SK-N-SH treated with all-trans-retinoic acid at 6 μM for 48 hours (cell line): ENCODE results near the gene NHLRC2.

Experiments used
- ATAC-seq: fragments of 200-7000 bp; cut with Tn5 transposase; 3 replicates; pipeline ENCODE4 v1.9.1; 2020; ENCODE audit warnings: mild to moderate bottlenecking, moderate library complexity
- ARNTL ChIP-seq: fragments of 450-650 bp; formaldehyde crosslinking; IDR thresholded peaks from 2 replicates; pipeline ENCODE4 v1.5.0; 2020; ENCODE audit warnings: low read depth, mild to moderate bottlenecking, moderate library complexity, borderline replicate concordance
- CREB5 ChIP-seq: fragments of 250-450 bp; sonication (Bioruptor Pico); IDR thresholded peaks from 2 replicates; pipeline ENCODE4 v1.5.1; 2020; ENCODE audit warnings: low read depth, mild to moderate bottlenecking, moderate library complexity
- CSDC2 ChIP-seq: fragments of 250-450 bp; sonication (Bioruptor Pico); IDR thresholded peaks from 2 replicates; pipeline ENCODE4 v1.5.0; 2020; ENCODE audit warnings: mild to moderate bottlenecking, moderate library complexity
- CSRNP3 ChIP-seq: fragments of 250-450 bp; sonication (Bioruptor Pico); IDR thresholded peaks from 2 replicates; pipeline ENCODE4 v1.5.1; 2021; ENCODE audit warnings: mild to moderate bottlenecking, moderate library complexity
- ESRRG ChIP-seq: fragments of 250-450 bp; sonication (Bioruptor Pico); IDR thresholded peaks from 2 replicates; pipeline ENCODE4 v1.6.1; 2021; ENCODE audit warnings: mild to moderate bottlenecking
- GLIS3 ChIP-seq: fragments of 250-450 bp; sonication (Bioruptor Pico); IDR thresholded peaks from 2 replicates; pipeline ENCODE4 v1.5.0; 2020; ENCODE audit warnings: mild to moderate bottlenecking, moderate library complexity
- ISL1 ChIP-seq: fragments of 250-450 bp; sonication (Bioruptor Pico); IDR thresholded peaks from 2 replicates; pipeline ENCODE4 v2.1.2; 2022; ENCODE audit warnings: mild to moderate bottlenecking, moderate library complexity
- OSR1 ChIP-seq: fragments of 250-450 bp; sonication (Bioruptor Pico); IDR thresholded peaks from 2 replicates; pipeline ENCODE4 v1.8.0; 2022; ENCODE audit warnings: moderate library complexity, mild to moderate bottlenecking, inconsistent platforms
- POU6F1 ChIP-seq: fragments of 250-450 bp; sonication (Bioruptor Pico); IDR thresholded peaks from 2 replicates; pipeline ENCODE4 v1.8.0; 2021; ENCODE audit warnings: low read depth, mild to moderate bottlenecking, moderate library complexity, borderline replicate concordance
- PPARA ChIP-seq: fragments of 250-450 bp; sonication (Bioruptor Pico); IDR thresholded peaks from 2 replicates; pipeline ENCODE4 v1.5.0; 2020; ENCODE audit warnings: mild to moderate bottlenecking, borderline replicate concordance
- RARB ChIP-seq: fragments of 250-450 bp; sonication (Bioruptor Pico); IDR thresholded peaks from 2 replicates; pipeline ENCODE4 v1.8.0; 2021; ENCODE audit warnings: mild to moderate bottlenecking, moderate library complexity
- SNAI2 ChIP-seq: fragments of 250-450 bp; sonication (Bioruptor Pico); IDR thresholded peaks from 2 replicates; pipeline ENCODE4 v1.5.0; 2020; ENCODE audit warnings: mild to moderate bottlenecking, moderate library complexity
- TCF4 ChIP-seq: fragments of 250-450 bp; sonication (Bioruptor Pico); IDR thresholded peaks from 2 replicates; pipeline ENCODE4 v1.8.0; 2021; ENCODE audit warnings: mild to moderate bottlenecking, moderate library complexity, borderline replicate concordance
- TOX ChIP-seq: fragments of 250-450 bp; sonication (Bioruptor Pico); IDR thresholded peaks from 2 replicates; pipeline ENCODE4 v1.8.0; 2021; ENCODE audit warnings: mild to moderate bottlenecking, moderate library complexity, borderline replicate concordance
- TSHZ2 ChIP-seq: fragments of 250-450 bp; sonication (Bioruptor Pico); IDR thresholded peaks from 2 replicates; pipeline ENCODE4 v1.5.0; 2020; ENCODE audit warnings: mild to moderate bottlenecking, moderate library complexity
- ZC3H10 ChIP-seq: fragments of 250-450 bp; sonication (Bioruptor Pico); IDR thresholded peaks from 2 replicates; pipeline ENCODE4 v1.5.1; 2021; ENCODE audit warnings: mild to moderate bottlenecking, moderate library complexity
- ZFP3 ChIP-seq: fragments of 250-450 bp; sonication (Bioruptor Pico); IDR thresholded peaks from 2 replicates; pipeline ENCODE4 v1.5.0; 2020; ENCODE audit warnings: mild to moderate bottlenecking, moderate library complexity
- ZFP30 ChIP-seq: fragments of 450-650 bp; formaldehyde crosslinking; IDR thresholded peaks from 2 replicates; pipeline ENCODE4 v1.5.0; 2022; ENCODE audit warnings: mild to moderate bottlenecking, moderate library complexity
- ZNF565 ChIP-seq: fragments of 450-650 bp; formaldehyde crosslinking; conservative IDR thresholded peaks from 2 replicates; pipeline ENCODE4 v1.5.0; 2020; ENCODE audit warnings: low read depth, mild to moderate bottlenecking, moderate library complexity
- ZNF70 ChIP-seq: fragments of 450-650 bp; formaldehyde crosslinking; IDR thresholded peaks from 2 replicates; pipeline ENCODE4 v1.5.0; 2020; ENCODE audit warnings: mild to moderate bottlenecking, moderate library complexity
- ZNF8 ChIP-seq: fragments of 450-650 bp; formaldehyde crosslinking; IDR thresholded peaks from 2 replicates; pipeline ENCODE4 v1.5.0; 2020; ENCODE audit warnings: mild to moderate bottlenecking, moderate library complexity

Gene NHLRC2

GRCh38 chr10:113876461-113876860, 22.0 kb downstream of the NHLRC2 start (continued):
- TF ChIP-seq CREB5 (CRISPR knock-in tag): no peak
- no peak for TF ChIP-seq POU6F1 (CRISPR knock-in tag)
- no peak for TF ChIP-seq TOX (CRISPR knock-in tag)
- no peak for TF ChIP-seq PPARA
- TF ChIP-seq OSR1 (CRISPR knock-in tag): no peak
- TF ChIP-seq TCF4 (CRISPR knock-in tag): no peak

- ATAC-seq: no peak
- TF ChIP-seq ZNF565 (CRISPR knock-in tag) (no peak), TOX (CRISPR knock-in tag) (no peak), ZFP30 (CRISPR knock-in tag) (no peak), ISL1 (CRISPR knock-in tag) (no peak), GLIS3 (CRISPR knock-in tag) (no peak), ZNF8 (CRISPR knock-in tag) (no peak), ZFP3 (no peak), TSHZ2 (CRISPR knock-in tag) (no peak), ESRRG (CRISPR knock-in tag) (no peak), POU6F1 (CRISPR knock-in tag) (no peak), SNAI2 (CRISPR knock-in tag) (no peak), CSDC2 (no peak), RARB (CRISPR knock-in tag) (no peak), ARNTL (CRISPR knock-in tag) (no peak), ZNF70 (CRISPR knock-in tag) (no peak), OSR1 (CRISPR knock-in tag) (no peak), CSRNP3 (CRISPR knock-in tag) (no peak)
Observed at GRCh38 chr10:113879691-113880090, 25.2 kb downstream of the NHLRC2 start.

- peak; percentile 40 for ATAC-seq
- TF ChIP-seq ZC3H10 (no peak), PPARA (no peak), TCF4 (CRISPR knock-in tag) (no peak), SNAI2 (CRISPR knock-in tag) (no peak), POU6F1 (CRISPR knock-in tag) (no peak)
Observed at GRCh38 chr10:113880236-113880635, 25.8 kb downstream of the NHLRC2 start.
